GOT3 (cell line): ENCODE data around the gene ZBTB38.

Source experiments
- DNase-seq: peaks from one replicate; lab custom pipeline; 2025; ENCODE audit warnings: mixed read lengths; lab: John Stamatoyannopoulos, UW

Gene ZBTB38

DNA sequence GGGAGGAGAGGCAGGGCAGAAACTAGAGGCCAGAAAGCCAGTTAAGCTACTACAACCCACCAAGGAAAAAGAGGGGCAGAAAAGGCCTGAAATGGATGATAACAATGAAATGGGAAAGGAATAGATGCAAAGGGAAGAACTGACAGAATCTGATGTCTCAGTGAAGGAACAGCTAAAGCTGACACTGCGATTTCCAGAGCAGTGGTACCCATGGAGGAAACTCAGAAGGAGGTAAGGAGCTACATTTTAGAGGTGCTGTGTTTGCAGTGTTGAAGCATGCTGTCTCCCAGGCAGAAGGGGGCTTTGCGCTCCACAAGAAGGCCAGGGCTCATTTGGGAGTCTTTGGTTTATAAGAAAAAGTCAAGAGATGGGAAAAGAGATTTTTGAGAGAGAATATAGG, 38.0 kb downstream of the ZBTB38 start:
- DNase-seq: no peak

DNA sequence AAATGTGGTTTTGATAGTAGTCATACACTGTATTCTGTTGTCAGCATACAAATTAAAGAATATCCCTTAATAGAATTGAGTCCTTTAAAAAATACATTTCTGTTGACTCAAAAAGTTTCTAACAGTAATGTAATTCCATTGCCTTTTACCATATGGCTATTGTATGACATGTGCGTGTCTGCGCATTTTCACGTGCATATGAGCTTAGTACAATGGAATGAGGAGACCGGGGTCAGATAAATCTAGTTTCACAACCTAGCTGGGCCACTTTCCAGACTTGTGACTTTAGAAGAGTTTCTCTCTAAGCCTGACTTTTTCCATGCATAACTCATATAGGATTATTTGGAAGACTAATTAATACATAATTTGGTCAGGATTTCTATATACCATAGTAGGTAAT, 38.7 kb downstream of the ZBTB38 start:
- no peak for DNase-seq

DNA sequence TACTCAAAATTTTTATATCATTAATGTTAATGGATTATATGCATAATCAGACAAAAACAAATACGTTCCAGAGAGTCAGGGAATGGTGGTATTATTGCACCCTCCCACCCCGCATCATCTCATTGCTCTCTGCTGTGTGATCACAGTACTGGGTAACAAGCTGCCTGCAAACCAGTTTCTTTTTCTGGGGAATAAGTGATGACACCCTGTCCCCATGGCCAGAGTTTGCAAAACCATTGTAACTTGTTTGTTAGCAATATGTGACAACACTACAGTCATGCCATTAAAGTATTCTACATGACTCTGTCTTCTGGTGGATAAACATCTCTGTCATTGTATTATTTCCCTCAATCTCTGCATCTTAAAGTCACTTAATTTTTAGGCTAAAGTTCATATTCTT, 39.5 kb downstream of the ZBTB38 start:
- DNase-seq: no peak

DNA sequence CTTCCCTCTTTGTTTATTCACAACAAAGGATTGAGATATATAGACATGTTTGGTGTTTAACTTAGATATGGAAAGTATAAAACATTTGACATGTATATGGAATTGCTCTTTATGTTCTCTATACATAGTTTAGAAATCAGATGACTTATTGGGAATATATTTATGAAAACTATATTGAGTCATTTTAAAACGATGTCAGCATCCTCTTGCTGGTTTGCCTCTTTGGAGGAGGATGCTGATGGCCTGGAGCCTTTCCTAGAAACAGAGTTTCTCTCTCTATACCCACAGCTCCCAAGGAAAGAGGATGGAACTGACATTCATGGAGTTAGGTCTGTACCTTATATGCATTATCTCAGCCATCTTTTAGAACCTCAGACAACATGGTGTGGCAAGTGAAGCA, 40.3 kb downstream of the ZBTB38 start:
- no peak for DNase-seq

DNA sequence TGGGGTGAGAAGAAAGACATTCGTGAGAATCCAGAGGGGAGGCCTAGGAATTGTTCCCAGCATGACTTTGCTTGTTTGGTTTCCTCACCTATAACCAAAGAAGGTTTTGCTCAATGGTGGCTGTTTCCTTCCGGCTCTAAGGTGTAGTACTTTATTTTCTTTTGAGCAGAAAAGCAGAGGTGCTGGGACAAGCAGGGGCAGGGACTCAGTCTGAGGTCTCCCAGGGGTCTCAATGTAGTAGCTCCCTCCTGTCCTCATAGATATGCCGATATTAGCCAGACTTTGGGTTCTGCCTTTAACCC, 41.6 kb downstream of the ZBTB38 start:
- DNase-seq: no peak

DNA sequence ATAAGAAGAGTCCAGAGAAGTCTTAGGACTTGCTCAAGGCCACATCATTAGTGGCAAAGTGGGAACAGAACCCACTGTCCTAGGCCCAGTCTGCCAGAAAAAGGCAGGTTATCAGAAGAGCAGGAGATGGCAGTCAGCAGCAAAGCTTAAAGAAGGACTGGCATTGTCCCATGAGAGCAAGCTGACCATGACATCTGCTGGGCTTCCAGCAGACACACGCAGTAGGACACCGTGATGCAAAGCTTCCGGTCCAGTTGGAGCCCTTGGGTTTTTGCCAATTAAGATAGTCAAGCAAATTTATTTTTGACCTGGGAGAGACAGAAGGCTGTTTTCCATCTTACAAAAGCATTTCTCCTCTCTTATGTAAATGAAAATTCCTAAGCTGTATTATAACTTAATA, 42.1 kb downstream of the ZBTB38 start:
- no peak for DNase-seq

DNA sequence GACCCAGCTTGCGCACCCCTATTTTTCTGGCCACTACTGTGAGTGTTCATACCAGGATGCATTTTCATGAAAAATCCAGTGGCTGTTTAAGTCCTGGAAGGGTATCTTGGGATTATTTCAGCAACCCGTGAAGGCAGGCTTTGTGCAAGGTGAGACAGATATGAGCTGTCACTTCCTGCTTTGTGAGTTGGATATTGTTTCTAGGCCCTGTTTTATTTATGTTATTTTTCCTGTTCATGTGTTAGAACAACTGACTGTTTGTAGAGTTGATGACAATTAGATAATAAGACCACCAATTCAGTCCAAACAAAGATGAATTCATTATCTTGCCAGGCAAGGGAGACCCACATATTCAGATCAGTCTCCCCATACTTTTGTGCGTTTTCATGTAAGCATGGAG, 42.5 kb downstream of the ZBTB38 start:
- DNase-seq: no peak

DNA sequence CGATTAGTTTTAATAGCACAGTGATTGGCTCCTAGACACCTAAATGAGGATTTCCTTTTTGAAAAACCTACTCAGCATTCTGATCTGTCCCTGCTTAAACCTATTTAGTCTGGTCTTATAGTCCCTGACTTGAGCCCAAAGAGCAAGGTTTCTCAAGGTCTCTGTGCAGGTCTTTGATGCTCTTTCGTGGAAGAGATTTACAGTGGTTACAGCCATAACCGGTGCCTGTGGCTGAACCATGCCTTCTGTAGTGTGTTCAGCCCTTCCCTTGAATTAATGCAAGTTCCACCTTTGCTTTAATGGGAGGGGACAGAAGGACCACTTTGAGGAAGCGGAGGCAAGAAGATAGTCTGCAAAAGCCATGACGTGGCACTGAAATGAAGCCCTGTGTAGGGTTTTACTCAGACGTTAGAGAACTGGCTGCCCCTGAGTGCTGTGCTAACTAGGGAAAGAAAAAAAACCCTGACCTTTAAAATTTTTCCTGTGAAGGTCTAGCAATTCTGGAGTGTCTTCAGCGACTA, 43.0 kb downstream of the ZBTB38 start:
- no peak for DNase-seq

DNA sequence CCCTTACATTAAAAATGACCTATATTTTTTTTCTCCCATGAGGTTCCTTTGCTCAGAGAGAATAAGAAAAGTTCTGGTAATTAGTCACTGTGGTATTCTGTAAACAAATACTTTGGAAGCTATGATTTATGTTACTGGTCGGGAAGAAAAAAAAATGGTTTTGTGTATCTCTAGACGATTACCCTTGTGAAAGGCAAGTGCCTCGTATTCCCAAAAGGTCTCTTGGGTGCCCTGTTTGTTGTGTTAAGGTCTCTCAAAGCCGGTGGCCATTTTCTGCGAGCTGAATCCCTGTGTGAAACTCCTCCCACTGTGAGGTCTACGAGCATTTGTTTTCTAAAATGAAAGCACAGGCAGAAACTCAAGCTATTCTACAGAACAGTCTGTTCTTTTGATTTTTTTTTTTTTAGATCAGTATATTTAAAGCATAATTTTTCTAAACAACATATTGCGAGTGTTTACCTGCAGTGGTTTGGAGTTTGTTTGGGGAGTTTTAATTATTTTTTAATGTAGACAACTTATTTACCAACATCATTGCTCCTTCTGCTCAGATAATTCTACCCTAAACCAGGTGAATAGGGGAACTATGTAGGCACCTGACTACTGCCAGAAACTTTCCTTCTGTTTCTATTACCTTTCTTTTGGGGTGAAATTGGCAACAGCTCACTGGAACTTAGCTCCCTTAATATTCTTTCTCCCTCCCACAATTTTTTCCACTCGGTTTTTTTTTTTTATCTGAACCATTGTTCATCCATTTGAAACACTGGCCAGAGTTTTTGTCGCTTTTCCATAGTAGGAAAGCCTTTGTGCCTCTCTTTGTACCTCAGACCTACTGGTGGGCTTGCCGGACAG, 44.0 kb downstream of the ZBTB38 start:
- DNase-seq: no peak

DNA sequence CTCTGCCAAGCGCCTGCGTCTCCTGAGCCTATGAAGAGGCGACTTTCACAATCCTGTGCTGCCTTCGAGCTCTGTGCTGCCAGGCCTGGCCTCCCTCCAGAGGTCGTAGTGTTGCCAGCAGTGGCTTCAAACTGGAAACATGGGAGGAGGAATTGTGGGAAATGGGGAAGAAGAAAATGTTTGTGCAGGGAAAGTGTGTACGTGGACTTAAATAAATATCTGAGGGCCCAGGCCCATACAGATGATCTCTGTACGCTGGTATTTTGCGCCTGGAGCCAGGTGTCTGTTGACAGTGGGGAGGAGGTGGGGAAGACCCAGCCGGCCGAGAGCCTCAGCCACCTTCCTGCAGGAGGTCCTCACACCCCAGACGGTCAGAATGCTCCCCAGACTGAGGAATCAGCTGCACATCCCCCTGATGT, 44.6 kb downstream of the ZBTB38 start:
- peak; percentile 26 for DNase-seq

DNA sequence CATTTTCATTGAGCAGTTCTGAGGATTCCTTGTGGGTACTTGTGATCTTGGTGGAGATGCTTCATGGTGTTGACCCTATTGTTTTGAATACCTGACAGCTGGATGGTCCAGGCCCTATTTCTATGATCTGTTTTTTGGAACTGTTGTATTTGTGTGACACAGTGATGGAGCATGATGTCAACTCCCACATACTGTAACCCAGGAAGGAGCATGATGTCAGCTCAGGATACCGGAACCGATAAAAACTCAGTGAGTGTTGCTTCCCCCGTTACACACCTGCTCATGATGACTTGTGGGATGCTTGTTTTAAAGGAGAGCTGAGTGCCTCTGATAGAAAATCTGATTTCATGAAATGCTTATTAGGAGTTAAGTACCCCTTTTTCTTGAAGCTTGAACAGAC, 45.1 kb downstream of the ZBTB38 start:
- no peak for DNase-seq

DNA sequence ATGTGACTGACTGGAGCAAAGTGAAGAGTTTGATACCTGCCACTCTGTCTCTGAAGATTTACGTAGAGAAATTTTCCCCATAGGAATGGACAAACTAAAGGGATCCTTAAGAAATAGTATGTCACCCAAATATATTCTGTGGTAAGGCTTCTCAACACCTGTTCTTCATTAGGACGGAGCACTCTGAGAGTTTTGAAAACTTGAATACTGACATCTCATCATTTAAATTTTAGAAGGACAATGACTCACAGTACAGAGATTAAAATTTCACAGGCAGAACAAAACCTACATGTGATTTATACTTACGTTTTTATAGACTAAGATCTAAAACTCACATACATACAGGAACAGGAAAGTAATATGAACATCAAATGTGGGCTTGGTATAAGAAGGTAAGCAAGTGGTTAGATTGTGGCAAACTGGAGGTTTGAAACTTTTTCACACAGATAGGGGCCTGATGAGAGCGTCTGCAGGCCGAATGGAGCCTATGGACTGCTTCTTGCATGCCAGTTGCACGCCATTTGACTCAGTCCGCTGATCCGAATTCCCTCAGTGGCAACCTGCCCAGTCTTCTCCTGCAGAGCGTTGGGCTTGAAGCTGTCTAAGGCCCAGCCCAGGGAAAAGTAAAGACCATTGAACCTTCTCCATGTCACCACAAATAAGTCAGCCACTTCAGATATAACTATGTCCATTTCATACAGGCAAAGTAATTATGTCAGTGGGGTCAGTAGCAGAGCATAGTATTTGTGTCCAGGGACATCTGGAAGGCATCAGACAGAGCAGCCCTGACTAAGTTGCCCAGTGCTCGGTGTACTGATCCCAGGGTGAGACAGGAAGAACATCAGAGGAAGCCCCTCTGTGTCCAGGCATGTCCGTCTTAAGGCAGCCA, 45.7 kb downstream of the ZBTB38 start:
- DNase-seq: no peak

DNA sequence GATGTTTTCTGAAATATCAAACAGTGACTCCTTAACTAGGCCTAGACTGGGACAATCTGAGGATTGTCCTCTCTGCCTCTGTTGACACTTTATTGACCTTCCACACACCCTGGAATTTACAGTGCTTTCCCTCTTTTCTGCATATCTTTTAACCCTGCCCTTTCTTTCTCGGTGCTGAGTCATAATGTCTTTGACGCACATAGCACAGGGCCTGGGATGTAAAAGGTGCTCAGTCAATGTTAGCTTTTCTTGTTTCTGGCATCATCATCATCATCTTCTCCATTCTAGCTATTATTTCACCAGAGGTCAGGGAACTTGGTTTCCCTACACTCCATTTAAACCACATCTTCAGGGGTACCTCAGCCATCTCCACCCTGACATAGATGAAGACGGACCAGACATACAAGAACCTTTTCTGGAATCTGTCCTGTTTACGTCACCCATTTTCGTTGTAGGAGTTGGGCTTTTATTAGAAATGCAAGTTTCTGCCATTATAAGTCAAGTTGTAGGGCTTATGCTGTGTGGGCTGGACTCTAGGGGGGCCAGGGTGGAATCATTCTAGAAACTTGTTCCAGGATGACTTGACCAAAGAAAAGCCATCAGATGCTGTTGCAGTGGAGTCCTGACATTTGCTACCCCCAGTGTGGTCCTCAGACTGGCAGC, 46.6 kb downstream of the ZBTB38 start:
- no peak for DNase-seq

DNA sequence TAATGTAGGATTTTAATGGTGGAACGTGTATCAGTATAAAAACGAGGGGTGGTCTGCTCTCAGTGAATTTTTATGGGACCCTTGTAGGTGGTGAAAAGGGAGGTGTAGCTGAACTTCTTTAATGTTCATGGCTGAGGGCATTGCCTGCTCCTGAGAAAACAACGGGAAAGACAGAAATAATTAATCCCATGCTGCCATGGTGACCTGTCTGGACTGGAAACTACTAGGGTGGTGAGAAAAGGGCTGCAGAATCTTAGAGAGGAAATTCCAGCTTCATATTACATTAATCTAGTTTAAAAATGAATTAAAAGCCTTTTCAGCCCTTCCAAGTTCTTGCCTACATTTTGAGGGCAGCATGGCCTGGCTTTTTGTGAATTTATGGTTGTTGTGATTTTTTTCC, 47.6 kb downstream of the ZBTB38 start:
- DNase-seq: no peak
